Fibroblast of villous mesenchyme (primary cell): ENCODE measurements around the gene TRPV6. TPM values are rescaled to one million over a fixed set of nuclear protein-coding genes. Genes with fewer than 3 reads are reported as not detected.

ENCODE experiments used
- DNase-seq: peaks from one replicate; pipeline ENCODE4 v3.0.0-alpha.2; 2010; ENCODE audit warnings: low read depth
- H3K4me3 ChIP-seq: 2 replicates; pipeline ENCODE4 v1.5.1; 2011; ENCODE audit warnings: low read depth, mild to moderate bottlenecking, low read length
- total RNA-seq: library from RNA; depleted of rRNA; stranded (reverse); fragments of >200 nt; gene quantifications from 2 replicates; pipeline ENCODE4 v1.2.3, GENCODE V29; 2012
- TF ChIP-seq, protein P1 (sequence below): IDR thresholded peaks from 2 replicates; pipeline ENCODE4 v1.5.1; 2012; ENCODE audit warnings: low read depth, mild to moderate bottlenecking, low read length; ENCODE audit not compliant: insufficient read depth

TRPV6 gene
- total RNA-seq, 1 donor: not detected

DNA sequence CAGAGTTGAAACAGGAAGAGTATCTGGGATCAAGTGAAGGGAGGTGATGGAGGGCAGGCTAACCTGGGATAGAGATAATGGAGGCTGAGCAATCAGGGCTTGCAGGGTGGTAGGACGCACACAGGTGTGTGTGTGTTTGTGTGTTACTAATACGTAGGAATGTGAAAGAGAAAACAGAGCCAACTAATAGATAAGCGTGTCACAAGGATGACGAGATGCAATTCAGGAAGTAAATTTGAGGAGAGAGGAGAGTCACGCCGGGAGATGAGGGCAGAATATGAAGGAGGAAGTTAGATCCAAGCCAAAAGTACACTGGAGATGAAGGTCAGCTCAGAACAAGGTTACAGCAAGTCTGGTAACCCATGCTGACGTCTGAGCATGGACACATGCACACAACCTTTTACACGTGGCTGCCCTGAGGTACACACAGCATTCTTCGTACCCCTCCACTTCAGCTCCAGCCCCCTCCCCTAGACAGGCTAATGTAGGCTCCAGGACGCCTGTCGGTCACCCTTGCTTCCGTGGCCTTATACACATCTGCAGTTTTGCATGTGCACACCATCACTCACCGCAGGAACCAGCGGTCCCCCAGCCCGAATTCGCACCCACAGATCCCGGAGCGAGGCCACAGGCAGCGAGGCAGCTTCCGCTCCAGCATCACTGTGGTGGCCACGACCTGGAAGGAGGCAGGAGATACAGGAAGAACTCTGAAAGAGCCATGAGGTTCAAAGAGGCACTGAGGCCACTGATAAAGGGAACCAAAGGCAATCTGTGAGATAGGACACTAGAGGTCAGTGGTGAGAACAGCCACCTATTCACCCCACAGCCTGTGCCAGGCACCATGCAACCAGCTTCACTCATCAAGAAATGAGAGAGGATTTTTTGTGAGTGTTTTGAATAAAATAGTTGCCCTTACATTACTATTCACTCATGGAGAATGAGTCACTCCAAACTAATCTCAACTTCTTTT lies 23.7 kb upstream of the TRPV6 start:
- TF ChIP-seq, protein P1, sequence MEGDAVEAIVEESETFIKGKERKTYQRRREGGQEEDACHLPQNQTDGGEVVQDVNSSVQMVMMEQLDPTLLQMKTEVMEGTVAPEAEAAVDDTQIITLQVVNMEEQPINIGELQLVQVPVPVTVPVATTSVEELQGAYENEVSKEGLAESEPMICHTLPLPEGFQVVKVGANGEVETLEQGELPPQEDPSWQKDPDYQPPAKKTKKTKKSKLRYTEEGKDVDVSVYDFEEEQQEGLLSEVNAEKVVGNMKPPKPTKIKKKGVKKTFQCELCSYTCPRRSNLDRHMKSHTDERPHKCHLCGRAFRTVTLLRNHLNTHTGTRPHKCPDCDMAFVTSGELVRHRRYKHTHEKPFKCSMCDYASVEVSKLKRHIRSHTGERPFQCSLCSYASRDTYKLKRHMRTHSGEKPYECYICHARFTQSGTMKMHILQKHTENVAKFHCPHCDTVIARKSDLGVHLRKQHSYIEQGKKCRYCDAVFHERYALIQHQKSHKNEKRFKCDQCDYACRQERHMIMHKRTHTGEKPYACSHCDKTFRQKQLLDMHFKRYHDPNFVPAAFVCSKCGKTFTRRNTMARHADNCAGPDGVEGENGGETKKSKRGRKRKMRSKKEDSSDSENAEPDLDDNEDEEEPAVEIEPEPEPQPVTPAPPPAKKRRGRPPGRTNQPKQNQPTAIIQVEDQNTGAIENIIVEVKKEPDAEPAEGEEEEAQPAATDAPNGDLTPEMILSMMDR: peak; percentile 41
- H3K4me3 ChIP-seq: no peak overlapping the region
- no peak for DNase-seq

DNA sequence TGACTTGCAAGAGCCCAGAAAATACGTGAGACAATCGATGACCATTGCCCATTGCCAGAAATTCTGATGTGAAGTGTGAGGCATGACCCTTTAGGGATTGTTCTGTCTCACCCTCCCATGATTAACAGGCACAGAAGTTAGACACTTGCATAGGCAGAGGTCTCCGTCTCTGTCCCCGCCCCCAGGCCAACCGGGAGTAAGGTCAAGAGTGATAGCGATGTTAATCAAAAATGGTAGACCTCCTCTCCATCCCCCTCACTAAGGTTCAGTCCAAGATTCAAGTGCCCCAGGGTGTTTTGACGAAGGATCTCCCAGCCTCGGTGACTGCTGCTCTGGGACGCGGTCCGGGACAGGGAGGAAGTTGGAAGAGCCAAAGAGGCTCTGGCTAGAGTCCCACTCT lies 22.7 kb upstream of the TRPV6 start:
- H3K4me3 ChIP-seq: no peak overlapping the region
- TF ChIP-seq, protein P1: no peak
- no peak for DNase-seq

DNA sequence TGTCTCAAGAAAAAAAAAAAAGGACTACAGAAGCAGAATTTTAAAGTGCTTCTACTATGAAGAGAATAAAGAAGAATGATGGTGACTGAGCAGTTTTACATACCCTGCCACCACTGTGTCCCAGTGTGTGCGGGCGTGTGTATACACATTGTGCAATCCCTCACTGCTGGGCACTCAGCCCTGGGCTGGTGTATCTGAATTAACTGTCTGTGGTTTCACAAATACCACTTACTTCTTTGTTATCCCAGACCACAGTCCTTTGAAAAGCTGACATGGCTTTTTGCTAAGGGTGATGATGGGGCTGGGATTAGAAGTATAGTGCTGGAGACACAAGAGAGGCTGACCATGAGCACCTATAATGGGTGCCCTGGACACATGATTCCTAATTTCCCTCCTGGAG lies 21.1 kb upstream of the TRPV6 start:
- no peak overlapping the region for H3K4me3 ChIP-seq
- TF ChIP-seq, protein P1: no peak
- no peak for DNase-seq

DNA sequence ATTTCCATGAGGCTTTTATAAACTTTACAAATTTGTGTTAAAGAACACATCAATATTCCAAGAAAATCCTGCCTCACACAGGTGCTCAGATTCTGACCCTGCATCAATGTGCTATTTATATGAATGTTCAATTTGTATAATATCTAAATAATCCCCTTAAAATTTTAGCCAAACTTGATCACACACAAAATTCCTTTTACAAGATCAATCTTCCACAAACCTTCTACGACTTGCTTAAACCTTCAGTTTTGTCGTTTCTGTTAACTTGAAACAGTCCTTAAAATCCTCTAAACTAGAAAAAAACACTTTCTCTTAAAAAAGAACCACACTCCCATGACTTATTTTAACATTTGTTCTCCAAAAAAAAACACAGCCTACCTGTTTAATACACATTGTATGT lies 20.2 kb upstream of the TRPV6 start:
- no peak overlapping the region for H3K4me3 ChIP-seq
- no peak for DNase-seq
- TF ChIP-seq, protein P1: no peak

DNA sequence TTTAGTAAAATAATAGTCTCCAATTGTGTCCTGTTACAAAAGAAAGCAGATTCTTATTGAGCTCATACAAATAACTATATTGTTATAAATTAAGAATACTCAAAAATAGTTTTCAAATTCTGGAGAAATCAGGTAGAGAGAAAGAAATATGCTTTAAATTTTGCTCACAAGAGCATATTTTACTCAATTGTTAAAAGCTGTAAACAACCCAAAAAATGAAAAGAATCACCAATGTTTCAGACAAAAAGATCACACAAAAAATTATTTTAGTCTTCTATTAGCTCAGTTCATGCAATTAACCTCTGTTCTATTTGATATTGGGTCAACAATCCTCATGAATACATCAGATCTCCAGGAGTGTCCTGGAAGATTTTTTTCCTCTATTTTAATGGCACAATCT lies 18.6 kb upstream of the TRPV6 start:
- DNase-seq: no peak
- H3K4me3 ChIP-seq: no peak overlapping the region
- TF ChIP-seq, protein P1: no peak

DNA sequence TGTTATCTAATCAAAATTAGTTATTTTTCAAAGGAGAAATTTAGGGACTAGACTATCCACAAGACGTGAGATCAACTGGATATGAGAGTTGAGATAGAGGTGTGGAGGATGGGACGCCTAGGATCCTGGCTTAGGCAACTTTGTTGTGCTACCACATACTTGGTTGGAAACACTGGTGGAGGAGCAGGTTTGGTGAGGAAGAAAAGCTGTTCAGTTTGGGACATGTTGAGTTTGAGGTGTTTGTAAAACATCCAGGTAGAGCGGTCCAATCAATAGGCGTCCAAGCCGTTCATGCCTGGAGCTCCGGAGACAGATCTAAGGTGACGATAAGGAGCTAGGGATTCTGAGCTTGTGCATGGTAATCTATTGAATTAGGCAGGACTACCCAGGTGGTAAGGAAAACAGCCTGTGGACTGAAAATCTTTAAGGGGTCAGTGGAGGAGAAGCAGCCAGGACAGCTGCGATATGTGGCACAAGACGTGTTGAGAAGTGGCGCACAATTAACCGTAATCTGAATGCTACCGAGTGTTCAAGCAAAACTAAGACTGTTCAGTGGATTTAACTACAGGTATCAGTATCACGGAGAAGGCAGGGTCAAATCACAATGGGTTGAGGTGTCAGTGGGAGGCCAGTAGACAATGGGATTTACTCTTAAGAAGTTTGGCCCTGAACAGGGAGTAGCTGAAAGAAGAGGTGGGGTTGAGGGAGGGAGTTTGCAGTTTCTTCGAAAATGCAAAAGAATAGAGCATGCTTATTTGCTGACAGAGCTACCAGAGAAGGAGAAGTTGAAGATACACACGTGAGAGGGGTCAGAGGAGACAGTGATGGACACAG lies 16.1 kb upstream of the TRPV6 start:
- TF ChIP-seq, protein P1: no peak
- no peak for DNase-seq
- no peak overlapping the region for H3K4me3 ChIP-seq
